NT2/D1 (cell line): ENCODE results near the gene NSUN3.
"Not testable (repeated sequence)": the region's sequence is repeated elsewhere in the genome, so short reads cannot be mapped to it uniquely, and the experiment has no call there.

Experiments
- DNase-seq: peaks from one replicate; pipeline ENCODE4 v3.0.0-alpha.2; 2011; ENCODE audit warnings: low read depth, low spot score
- H3K27me3 ChIP-seq: 2 replicates; pipeline ENCODE4 v1.6.0; 2011; ENCODE audit warnings: mild to moderate bottlenecking; ENCODE audit not compliant: insufficient read length, insufficient read depth
- H3K36me3 ChIP-seq: 2 replicates; pipeline ENCODE4 v1.6.1; 2011; ENCODE audit warnings: mild to moderate bottlenecking, low read length, mixed read lengths; ENCODE audit not compliant: insufficient read depth, insufficient read length
- H3K4me1 ChIP-seq: 2 replicates; pipeline ENCODE4 v1.5.1; 2011; ENCODE audit not compliant: insufficient read depth, insufficient read length
- H3K4me3 ChIP-seq: 2 replicates; pipeline ENCODE4 v1.5.1; 2011; ENCODE audit warnings: low read depth; ENCODE audit not compliant: insufficient read length
- H3K9ac ChIP-seq: 2 replicates; pipeline ENCODE4 v1.6.0; 2011; ENCODE audit warnings: low read depth; ENCODE audit not compliant: insufficient read length
- H3K9me3 ChIP-seq: 2 replicates; pipeline ENCODE4 v1.5.1; 2011; ENCODE audit warnings: mild to moderate bottlenecking, low read length; ENCODE audit not compliant: insufficient read depth
- SUZ12 ChIP-seq: IDR thresholded peaks from 2 replicates; pipeline ENCODE4 v1.6.1; 2011; ENCODE audit not compliant: insufficient read length, insufficient read depth; ENCODE audit errors: extremely low read depth
- YY1 ChIP-seq: IDR thresholded peaks from 2 replicates; pipeline ENCODE4 v1.6.1; 2011; ENCODE audit not compliant: insufficient read length, insufficient read depth
- ZNF274 ChIP-seq: IDR thresholded peaks from 2 replicates; pipeline ENCODE4 v1.6.1; 2011; ENCODE audit warnings: mild to moderate bottlenecking, low read depth, low read length

The NSUN3 gene

DNA sequence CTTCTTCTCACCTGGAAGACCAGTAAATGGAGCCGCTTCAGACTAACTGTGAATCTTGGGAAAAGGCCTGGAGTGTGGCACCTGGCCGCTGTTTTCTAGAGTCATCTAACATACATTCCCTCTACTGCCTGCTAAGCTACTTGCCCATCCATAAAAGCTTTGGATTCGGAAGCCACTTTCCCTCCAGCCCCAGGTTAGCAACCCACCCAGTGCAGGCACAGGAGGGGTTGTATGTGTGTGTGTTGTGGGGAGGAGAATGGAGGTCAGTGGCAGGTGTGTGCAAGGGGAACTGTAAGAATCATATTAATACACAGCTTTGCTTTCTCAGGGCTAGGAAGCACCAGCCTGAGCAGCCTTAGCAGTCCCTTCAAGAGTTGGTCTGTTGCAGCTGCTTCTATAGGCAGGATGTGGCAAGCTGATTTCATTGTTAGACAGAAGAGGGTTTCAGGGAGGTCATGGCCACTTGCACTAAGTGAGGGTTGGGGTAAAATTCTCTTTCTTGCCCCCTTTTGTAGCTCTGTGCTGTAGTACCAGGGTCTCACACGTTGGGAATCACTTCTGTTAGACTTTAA is 8.9 kb downstream of the NSUN3 start:
- Histone ChIP-seq H3K4me3 (no peak overlapping the region), H3K9ac (no peak overlapping the region), H3K36me3 (peaks cover 28% of the 10 kb centered on the region), H3K27me3 (no peaks in the 10 kb centered on the region), H3K4me1 (no peaks in the 10 kb centered on the region), H3K9me3 (no peaks in the 10 kb centered on the region)
- no peak for DNase-seq
- TF ChIP-seq YY1 (no peak), ZNF274 (no peak), SUZ12 (no peak)

DNA sequence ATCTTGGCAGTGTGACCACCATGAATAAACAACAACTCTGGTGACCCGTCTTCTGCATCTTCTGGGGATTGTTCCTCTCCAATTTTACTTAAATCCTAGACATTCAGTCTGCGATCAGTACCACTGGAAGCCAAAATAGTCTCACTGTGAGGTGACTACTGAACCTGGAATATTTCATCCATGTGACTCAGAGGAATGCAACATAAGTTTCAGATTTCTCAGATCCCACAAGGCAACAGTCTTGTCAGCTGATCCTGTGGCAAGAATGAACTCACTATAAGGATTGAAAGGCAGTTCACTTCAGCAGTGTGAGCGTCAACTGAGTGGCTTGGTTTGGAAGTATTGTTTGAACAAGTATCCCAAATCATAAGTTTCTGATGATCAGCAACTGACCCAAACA is 13.2 kb downstream of the NSUN3 start:
- Histone ChIP-seq H3K36me3 (peaks cover 19% of the 10 kb centered on the region), H3K27me3 (no peaks in the 10 kb centered on the region), H3K9me3 (no peaks in the 10 kb centered on the region), H3K4me1 (peaks cover 3% of the 10 kb centered on the region), H3K9ac (no peak overlapping the region), H3K4me3 (no peak overlapping the region)
- TF ChIP-seq YY1 (no peak), ZNF274 (no peak), SUZ12 (no peak)
- DNase-seq, result no peak

DNA sequence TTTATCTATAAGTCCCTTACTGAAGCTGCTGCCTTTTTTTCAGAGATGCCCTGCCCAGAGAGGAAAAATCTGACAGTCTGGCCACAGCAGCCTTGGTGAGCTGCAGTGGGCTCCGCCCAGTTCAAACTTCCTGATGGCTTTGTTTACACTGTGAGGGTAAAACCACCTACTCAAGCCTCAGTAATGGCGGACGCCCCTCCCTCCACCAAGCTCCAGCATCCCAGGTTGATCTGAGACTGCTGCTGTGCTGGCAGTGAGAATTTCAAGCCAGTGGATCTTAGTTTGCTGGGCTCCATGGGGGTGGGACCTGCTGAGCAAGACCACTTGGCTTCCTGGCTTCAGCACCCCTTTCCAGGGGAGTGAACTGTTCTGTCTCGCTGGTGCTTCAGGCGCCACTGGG is 17.7 kb downstream of the NSUN3 start:
- H3K9ac ChIP-seq, H3K27me3 ChIP-seq, H3K4me1 ChIP-seq, H3K4me3 ChIP-seq, DNase-seq, H3K9me3 ChIP-seq: not testable (repeated sequence)
- peaks cover 18% of the 10 kb centered on the region for H3K36me3 ChIP-seq

DNA sequence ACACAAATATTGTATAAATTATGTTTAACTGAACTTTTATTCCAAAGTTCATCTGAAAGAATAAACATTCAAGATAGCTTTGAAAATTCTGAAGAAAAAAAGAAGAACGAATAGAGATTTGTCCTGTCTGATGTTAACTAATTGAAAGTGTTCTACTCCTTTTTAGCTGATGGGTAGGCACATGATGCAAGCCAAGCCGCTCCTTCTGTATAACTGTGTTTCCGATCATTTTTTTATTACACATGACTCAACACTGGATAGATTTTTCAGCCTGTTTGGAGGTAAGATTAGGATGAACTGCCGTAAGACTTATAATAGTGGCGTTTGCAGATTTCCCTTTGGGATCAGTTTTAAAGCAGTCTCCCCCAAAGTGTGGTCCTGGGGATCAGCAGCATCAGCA is 19.0 kb downstream of the NSUN3 start:
- Histone ChIP-seq H3K4me3 (no peak overlapping the region), H3K9ac (no peak overlapping the region), H3K36me3 (peaks cover 13% of the 10 kb centered on the region), H3K4me1 (peaks cover 3% of the 10 kb centered on the region), H3K27me3 (no peaks in the 10 kb centered on the region), H3K9me3 (no peaks in the 10 kb centered on the region)
- TF ChIP-seq SUZ12, result no peak
- TF ChIP-seq YY1, result no peak
- TF ChIP-seq ZNF274, result no peak
- DNase-seq, result no peak

DNA sequence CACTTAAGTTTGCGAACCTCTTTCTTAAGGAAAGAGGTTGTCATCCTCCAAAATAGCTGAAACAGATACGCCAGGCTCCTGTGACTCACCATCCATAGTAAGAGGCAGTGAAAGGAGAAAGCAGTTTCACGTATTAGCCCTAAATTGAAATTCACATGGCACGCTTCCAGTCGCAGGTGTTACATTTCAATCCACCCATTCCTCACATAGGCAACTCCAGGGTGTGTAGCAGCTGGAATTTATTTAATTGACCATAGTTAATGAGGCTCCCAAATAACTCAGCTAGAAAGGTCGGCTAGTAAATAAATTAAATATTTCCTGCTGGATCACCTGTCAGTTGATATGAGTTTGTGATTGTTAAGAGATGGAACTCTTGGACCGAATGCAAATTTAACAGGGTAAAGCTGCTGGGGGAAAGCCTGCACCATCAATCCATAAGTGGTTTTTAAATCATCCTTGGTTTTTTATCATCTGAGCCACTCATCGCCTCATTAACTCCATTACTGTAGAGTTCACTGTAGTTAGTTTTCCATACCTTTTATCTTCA is 19.6 kb downstream of the NSUN3 start:
- DNase-seq, result no peak
- Histone ChIP-seq H3K27me3 (no peaks in the 10 kb centered on the region), H3K9ac (no peak overlapping the region), H3K9me3 (no peaks in the 10 kb centered on the region), H3K36me3 (peaks cover 12% of the 10 kb centered on the region), H3K4me1 (peaks cover 3% of the 10 kb centered on the region), H3K4me3 (no peak overlapping the region)
- no peak for TF ChIP-seq SUZ12
- no peak for TF ChIP-seq YY1
- no peak for TF ChIP-seq ZNF274

DNA sequence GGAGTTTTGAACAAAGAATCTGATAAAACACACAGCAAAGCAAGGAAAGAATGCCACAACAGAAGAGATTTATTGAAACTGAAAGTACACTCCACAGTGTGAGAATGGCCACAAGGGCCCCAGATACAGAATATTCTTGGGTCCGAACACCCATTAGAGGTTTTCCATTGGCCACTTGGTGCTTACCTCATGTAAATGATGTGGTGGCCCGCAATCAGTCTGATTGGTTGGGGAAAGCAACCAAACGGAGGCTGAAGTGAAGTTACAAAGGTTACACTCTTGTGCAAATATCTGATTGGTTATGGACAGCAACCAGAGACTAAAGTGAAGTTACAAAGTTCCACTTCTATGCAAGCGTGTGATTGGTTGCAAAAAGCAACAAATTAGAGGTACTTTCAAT is 20.4 kb downstream of the NSUN3 start:
- TF ChIP-seq YY1 (no peak), SUZ12 (no peak), ZNF274 (no peak)
- peaks cover 12% of the 10 kb centered on the region for H3K36me3 ChIP-seq
- no peaks in the 10 kb centered on the region for H3K27me3 ChIP-seq
- no peak overlapping the region for H3K4me3 ChIP-seq
- H3K4me1 ChIP-seq, result peaks cover 3% of the 10 kb centered on the region
- DNase-seq, result no peak
- no peaks in the 10 kb centered on the region for H3K9me3 ChIP-seq
- no peak overlapping the region for H3K9ac ChIP-seq

DNA sequence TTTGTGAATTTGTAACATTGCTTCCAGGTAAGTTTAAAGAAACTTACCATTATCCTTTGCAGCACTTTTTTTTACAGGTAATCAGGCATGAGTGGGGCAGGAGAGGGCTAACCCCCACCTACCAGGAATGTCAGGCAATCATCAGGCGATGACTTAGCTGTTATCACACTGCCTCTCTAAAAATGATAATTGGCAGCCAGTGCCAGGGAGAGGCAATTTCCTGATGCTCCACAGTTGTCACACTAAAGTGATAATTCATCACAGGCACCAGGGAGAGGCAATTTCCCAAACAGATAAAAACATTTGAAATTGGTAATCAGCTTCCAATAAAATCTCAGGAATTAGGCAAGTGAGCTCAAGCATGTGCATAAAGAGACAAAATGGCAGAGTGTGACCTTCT is 26.3 kb downstream of the NSUN3 start:
- no peak for TF ChIP-seq SUZ12
- no peak for TF ChIP-seq ZNF274
- TF ChIP-seq YY1, result no peak
- H3K9ac ChIP-seq, result no peak overlapping the region
- H3K4me3 ChIP-seq, result no peak overlapping the region
- H3K27me3 ChIP-seq, result no peaks in the 10 kb centered on the region
- H3K36me3 ChIP-seq, result peaks cover 28% of the 10 kb centered on the region
- DNase-seq, result no peak
- no peaks in the 10 kb centered on the region for H3K9me3 ChIP-seq
- H3K4me1 ChIP-seq, result no peaks in the 10 kb centered on the region
